HG03521 (cell line): ENCODE measurements around the gene TYW1.
"Not testable (repeated sequence)": the region's sequence is repeated elsewhere in the genome, so short reads cannot be mapped to it uniquely, and the experiment has no call there.

Experiments used
- ATAC-seq: cut with Tn5 transposase; IDR thresholded peaks from one replicate; pipeline ENCODE4 v1.9.1; 2021; ENCODE audit warnings: mild to moderate bottlenecking, moderate library complexity; ENCODE audit not compliant: unreplicated experiment

The TYW1 gene

GRCh38 chr7:66996444-66997191 is at the start of gene TYW1:
TYW1 (plus strand) TSS chr7:66996833; CDS start chr7:66996979, 146 bp downstream.
- peak; percentile 85 for ATAC-seq

GRCh38 chr7:66948480-66949109 is 48.0 kb upstream of the TYW1 start:
- ATAC-seq = no peak

- no peak for ATAC-seq
Measured at GRCh38 chr7:66950311-66950710, 46.3 kb upstream of the TYW1 start.

GRCh38 chr7:66950763-66951162 is 45.9 kb upstream of the TYW1 start:
- ATAC-seq = no peak

- no peak for ATAC-seq
Measured at GRCh38 chr7:66952343-66953043, 44.1 kb upstream of the TYW1 start.

- no peak for ATAC-seq
Measured at GRCh38 chr7:66953044-66953427, 43.6 kb upstream of the TYW1 start.

GRCh38 chr7:66957595-66958290 is 38.9 kb upstream of the TYW1 start:
- ATAC-seq = no peak

GRCh38 chr7:66958538-66959350 is 37.9 kb upstream of the TYW1 start:
- ATAC-seq = no peak

GRCh38 chr7:66960192-66960591 is 36.4 kb upstream of the TYW1 start:
- ATAC-seq = no peak

- ATAC-seq = no peak
Measured at GRCh38 chr7:66961096-66961495, 35.5 kb upstream of the TYW1 start.

- no peak for ATAC-seq
Measured at GRCh38 chr7:66964411-66964810, 32.2 kb upstream of the TYW1 start.

- ATAC-seq = no peak
Measured at GRCh38 chr7:66967029-66967428, 29.6 kb upstream of the TYW1 start.

GRCh38 chr7:66969001-66969400 is 27.6 kb upstream of the TYW1 start:
- not testable (repeated sequence) for ATAC-seq

GRCh38 chr7:66970310-66970709 is 26.3 kb upstream of the TYW1 start:
- no peak for ATAC-seq

- no peak for ATAC-seq
Measured at GRCh38 chr7:66974986-66975590, 21.5 kb upstream of the TYW1 start.

GRCh38 chr7:66978312-66978711 is 18.3 kb upstream of the TYW1 start:
- ATAC-seq = not testable (repeated sequence)

GRCh38 chr7:66979013-66979412 is 17.6 kb upstream of the TYW1 start:
- not testable (repeated sequence) for ATAC-seq

GRCh38 chr7:66980336-66980735 is 16.3 kb upstream of the TYW1 start:
- not testable (repeated sequence) for ATAC-seq

GRCh38 chr7:66989552-66989951 is 7.1 kb upstream of the TYW1 start:
- not testable (repeated sequence) for ATAC-seq

GRCh38 chr7:66994051-66994450 is 2.6 kb upstream of the TYW1 start:
- ATAC-seq = not testable (repeated sequence)
